GM12892 (cell line): ENCODE data around the gene PIAS4.

Source experiments
- DNase-seq: peaks from one replicate; pipeline ENCODE4 v3.0.0; 2011; ENCODE audit not compliant: insufficient read length
- FAIRE-seq: peaks from 2 replicates; lab custom pipeline; 2011; peaks lifted over from hg19 to GRCh38; lab: Jason Lieb, UNC
- POLR2A ChIP-seq: IDR thresholded peaks from 2 replicates; pipeline ENCODE4 v1.6.1; 2011; ENCODE audit warnings: low read depth, low read length, control low read depth
- POLR2AphosphoS5 ChIP-seq: IDR thresholded peaks from 2 replicates; pipeline ENCODE4 v1.6.1; 2011; ENCODE audit warnings: low read depth, low read length, control low read depth
- TAF1 ChIP-seq: IDR thresholded peaks from 2 replicates; pipeline ENCODE4 v1.6.1; 2011; ENCODE audit warnings: low read depth, mild to moderate bottlenecking, control low read depth, low read length, borderline replicate concordance

Gene PIAS4

GRCh38 chr19:3980353-3981251 is 26.9 kb upstream of the PIAS4 start:
- DNase-seq (peak; percentile 22), FAIRE-seq (no peak)
- no peak; the same call in 1 of the 2 replicates for TF ChIP-seq POLR2A
- TF ChIP-seq POLR2AphosphoS5 = no peak; the same call in none of the 2 replicates
- no peak for TF ChIP-seq TAF1

- TF ChIP-seq POLR2AphosphoS5 (no peak; the same call in 1 of the 2 replicates), TAF1 (no peak), POLR2A (no peak; the same call in 1 of the 2 replicates)
- FAIRE-seq (no peak), DNase-seq (peak; percentile 12)
Observed at GRCh38 chr19:3981373-3981735, 26.2 kb upstream of the PIAS4 start.

- DNase-seq (no peak), FAIRE-seq (no peak)
- peak; percentile 59 for TF ChIP-seq POLR2AphosphoS5
- no peak for TF ChIP-seq TAF1
Observed at GRCh38 chr19:3981736-3982681, 25.5 kb upstream of the PIAS4 start.

- DNase-seq = peak; percentile 17
- TF ChIP-seq POLR2A = no peak; the same call in 1 of the 2 replicates
- peak; percentile 23; the same call in 1 of the 2 replicates for TF ChIP-seq POLR2AphosphoS5
- no peak for TF ChIP-seq TAF1
- FAIRE-seq = no peak
Observed at GRCh38 chr19:3982701-3983541, 24.6 kb upstream of the PIAS4 start.

- TF ChIP-seq TAF1 (no peak), POLR2A (no peak), POLR2AphosphoS5 (no peak)
- no peak for DNase-seq
- no peak for FAIRE-seq
Observed at GRCh38 chr19:3983542-3983914, 24.0 kb upstream of the PIAS4 start.

GRCh38 chr19:3983936-3984583 is 23.5 kb upstream of the PIAS4 start:
- no peak for FAIRE-seq
- TF ChIP-seq POLR2AphosphoS5 (peak; percentile 62), POLR2A (peak; percentile 65; the same call in 1 of the 2 replicates), TAF1 (no peak)
- peak; percentile 60 for DNase-seq

- FAIRE-seq (no peak), DNase-seq (peak; percentile 9)
- no peak for TF ChIP-seq TAF1
- TF ChIP-seq POLR2AphosphoS5 = no peak
- TF ChIP-seq POLR2A = no peak
Observed at GRCh38 chr19:3984584-3984907, 23.0 kb upstream of the PIAS4 start.

GRCh38 chr19:3984908-3985642 is 22.5 kb upstream of the PIAS4 start, which contains the start of gene EEF2:
EEF2 (minus strand) TSS chr19:3985463; CDS start chr19:3985380, 83 bp downstream.
- TF ChIP-seq POLR2A (peak; percentile 100), TAF1 (peak; percentile 100), POLR2AphosphoS5 (peak; percentile 100)
- peak; percentile 86 for DNase-seq
- peak; percentile 84 for FAIRE-seq

GRCh38 chr19:3985643-3986259 is 21.8 kb upstream of the PIAS4 start:
- TF ChIP-seq TAF1 (no peak), POLR2AphosphoS5 (no peak), POLR2A (no peak)
- FAIRE-seq (no peak), DNase-seq (no peak)
